SK-MEL-5 (cell line): ENCODE measurements around the gene ADCY1. TPM values are rescaled to one million over a fixed set of nuclear protein-coding genes. Genes with fewer than 3 reads are reported as not detected.

Experiments used
- DNase-seq: peaks from one replicate; pipeline ENCODE4 v3.0.0-alpha.2; 2016; ENCODE audit warnings: low read depth, low spot score
- in situ Hi-C: cut with HindIII; loops from 2 replicates; pipeline ENCODE4 v1.10.0; 2016; ENCODE audit warnings: low sequenced_read_pairs, high pct_unique_total_duplicates, low pct_unique_long_range_greater_than_20kb
- total RNA-seq: library from RNA; depleted of rRNA; stranded (reverse); fragments of >200 nt; shearing (Covaris generic); gene quantifications from 2 replicates; pipeline ENCODE4 v1.2.3, GENCODE V29; 2014

Gene ADCY1
- total RNA-seq, 1 experiment from 2014 or later = 39.9 TPM

DNA sequence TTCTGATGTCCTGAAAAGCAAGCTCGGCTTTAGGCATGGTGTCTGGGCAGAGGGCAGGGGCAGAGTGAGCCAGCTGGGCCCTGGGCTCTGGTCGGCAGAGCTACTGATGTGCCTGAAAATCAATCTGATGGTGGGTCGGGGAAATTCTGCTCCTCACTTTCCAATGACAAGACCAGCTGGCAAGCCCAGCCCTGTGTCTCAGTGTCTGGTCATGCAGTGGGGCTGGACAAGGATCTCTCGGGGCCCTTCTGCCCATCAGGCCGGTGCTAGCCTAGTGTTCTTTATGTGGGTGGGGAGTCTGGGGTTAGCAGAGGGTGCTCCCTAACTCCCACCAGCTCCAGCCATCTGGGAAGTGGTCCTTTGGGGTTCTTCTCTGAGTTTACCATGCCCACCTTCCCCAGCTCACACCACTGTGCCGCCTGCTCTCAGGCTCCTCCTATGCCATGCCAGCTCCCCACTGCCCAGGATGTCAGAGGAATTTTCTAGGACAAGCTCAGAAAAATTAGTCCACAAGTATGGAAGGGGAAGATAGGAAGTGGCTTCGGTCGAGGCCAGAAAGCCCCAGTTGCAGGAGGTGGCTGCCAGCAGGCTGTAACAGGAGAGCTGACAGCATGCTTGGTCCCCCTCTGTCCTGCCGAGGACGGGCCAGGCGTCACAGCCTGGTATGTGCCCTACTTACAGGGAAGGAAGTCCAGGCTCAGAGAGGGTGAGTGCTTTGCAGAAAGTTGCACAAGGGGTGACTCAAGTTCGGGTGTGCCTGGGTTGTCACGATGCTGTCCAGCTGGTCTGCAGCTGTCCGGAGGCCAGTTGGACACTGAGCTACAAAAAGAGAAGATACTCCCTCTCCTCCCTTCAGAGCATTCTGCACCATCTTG lies 135.2 kb downstream of the ADCY1 start:
- in situ Hi-C loops = no loop called here
- no peak for DNase-seq

DNA sequence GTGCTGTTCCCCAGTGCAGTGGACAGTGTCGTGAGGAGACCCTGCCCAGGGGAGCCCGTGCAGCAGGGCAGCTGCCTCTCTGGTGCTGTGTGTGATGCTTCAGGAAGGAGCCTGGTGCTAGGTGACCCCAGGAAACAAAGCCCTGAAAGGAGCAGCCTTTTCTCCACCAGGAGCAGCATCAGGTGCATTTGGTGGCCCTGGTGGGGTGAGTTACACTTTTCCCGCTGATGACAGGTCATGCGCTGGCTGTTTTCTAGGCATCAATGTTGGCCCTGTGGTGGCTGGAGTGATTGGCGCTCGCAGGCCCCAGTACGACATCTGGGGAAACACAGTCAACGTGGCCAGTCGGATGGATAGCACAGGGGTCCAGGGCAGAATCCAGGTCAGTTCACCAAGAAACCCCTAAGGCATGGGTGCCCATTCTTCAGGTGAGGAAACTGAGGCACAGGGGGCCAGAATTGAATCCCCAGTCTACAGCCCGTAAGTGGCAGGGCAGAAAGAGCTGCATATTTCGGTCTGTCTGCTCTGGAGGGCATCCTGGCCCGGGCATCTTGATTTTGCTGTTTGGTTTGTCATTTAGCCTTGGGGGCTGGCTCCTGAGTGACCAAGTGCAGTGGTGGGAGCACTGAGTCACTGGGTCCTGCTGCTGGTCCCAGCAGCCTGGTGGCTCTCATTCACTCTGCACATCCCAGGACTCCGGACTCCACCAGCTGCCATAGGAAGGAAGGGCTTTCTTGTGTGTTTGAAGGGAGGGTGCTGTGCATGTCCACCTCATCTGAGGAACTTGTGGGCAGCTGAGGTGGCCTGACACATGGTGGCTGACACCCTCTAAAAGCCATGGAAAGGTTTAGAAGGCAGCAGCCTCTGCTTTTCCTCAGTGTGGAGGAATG lies 136.3 kb downstream of the ADCY1 start:
- in situ Hi-C loops = no loop called here
- DNase-seq = no peak

DNA sequence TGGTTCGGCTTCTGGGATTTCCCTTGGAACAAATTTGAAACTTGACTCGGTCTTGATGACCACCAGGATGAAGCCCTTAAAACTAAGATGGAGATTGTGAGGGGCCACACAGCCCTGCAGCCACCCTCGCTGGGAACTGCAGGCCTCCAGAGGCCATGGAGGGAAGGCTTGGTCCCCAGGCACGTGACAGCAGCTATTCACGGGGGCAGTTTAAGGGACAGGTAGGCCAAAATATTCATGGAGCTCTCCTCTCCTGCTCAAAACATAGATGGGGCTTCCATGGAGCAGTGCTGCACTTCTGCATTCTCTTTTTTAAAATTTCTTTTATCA lies 137.0 kb downstream of the ADCY1 start:
- in situ Hi-C loops = no loop called here
- DNase-seq = no peak

DNA sequence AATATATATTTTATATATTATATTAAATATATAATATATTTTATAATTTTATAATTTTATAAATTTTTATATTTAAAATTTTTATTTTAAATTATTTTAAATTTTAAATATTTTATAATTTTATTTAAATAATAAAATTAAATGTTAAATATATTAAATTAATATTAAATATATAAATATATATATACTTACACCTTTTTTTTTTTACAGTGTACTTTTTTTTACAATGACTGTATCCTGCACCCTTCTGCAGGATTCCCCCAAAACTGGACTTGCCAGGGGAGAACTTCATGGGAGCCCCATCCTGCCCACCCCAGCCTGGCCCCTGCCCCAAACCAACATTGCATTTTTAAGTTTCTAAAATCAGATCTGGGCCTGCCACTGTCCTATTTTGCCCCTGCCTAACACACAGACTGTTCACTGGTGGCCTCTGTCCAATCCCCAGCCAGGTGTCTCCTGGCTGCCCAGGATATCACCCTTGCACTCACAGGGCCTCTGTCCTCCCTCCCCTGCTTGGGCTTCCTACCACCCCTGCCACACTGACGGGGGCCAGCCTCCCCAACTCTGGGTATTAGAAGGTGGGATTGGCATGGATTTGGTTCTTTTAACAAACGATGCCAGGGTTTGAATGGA lies 138.0 kb downstream of the ADCY1 start:
- DNase-seq = no peak
- in situ Hi-C loops = no loop called here

DNA sequence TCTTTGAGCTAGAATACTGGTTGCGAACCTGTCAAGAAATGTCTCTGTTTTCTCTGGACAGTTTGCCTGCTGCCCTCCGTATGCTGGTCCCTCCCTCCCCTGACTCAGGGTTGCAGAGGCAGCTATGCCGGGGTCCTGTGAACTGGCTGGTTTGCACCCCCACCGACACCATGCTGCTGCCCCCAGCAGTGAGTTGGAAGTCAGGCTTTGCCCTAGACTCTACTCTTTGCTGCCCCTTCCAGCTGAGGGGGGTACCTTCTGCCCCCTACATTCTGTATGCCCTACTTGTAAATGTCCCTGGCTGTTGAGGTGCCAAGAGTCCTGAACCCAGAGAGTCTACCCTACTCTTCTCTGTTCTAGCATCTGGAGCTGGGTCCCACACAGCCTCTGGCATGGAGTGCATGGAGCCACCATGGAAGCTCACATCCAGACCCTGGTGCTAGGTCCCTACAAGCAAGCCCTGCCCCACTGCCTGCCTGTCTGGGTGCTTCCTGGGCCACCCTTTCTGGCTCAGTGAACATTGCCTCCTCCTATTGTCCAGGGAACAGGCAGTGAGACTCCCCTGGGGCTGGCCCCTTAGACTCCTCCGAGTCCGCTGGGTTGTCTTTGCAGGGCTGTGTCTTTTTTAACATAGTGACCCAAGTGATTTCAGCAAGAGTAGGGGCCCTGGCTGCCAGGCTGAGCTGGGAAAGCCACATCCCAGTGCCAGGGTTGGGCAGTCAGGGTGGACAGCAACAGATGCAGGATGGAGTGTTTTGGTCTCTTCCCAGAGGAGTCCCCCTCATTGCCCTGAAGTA lies 138.9 kb downstream of the ADCY1 start:
- no peak for DNase-seq
- in situ Hi-C loops = no loop called here

DNA sequence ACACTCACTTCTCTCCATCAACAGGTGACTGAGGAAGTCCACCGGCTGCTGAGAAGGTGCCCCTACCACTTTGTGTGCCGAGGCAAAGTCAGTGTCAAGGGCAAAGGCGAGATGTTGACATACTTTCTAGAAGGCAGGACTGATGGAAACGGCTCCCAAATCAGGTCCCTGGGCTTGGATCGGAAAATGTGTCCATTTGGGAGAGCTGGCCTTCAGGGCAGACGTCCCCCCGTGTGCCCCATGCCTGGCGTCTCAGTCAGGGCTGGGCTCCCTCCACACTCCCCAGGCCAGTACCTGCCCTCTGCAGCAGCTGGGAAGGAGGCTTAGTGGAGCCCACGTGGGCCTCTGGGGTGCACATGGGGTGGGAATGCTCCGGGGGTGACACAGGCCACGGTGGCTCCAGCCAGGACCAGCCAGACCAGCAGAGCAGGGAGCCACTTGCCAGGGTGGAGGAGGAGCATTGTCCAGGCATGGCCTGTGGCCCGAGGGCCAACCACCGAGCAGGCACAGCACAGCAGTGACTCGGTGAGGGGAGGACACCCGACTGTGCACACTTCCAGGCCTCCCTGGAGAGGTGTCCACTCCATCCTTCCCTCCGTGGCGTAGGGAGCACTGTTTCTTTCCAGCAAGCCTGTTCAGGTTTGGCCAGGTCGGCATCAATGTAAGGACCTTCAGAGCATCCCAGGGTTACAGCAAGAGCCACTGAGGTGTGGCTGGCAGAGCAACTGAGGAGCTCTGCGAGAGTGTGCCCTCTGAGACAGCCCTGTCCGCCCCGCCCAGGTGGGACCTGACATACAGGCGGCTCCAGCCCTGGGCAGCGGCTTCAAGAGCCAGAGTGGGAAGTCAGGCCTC lies 139.7 kb downstream of the ADCY1 start:
- DNase-seq = no peak
- in situ Hi-C loops = no loop called here

DNA sequence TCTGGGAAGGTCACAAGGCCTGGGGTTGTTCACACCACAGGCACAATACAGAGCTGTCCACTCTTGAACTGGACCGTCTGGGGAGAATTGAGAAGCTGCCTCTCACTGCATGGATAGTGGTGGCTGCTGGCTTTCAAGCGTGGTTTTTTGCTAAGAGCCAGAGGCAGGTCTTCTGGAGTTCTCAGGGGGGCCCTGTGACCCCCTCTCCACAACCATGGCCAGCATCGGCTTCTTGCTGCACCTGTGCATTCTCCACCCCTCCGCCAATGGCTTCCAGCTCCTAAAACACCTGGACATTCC lies 140.3 kb downstream of the ADCY1 start:
- in situ Hi-C loops = no loop called here
- DNase-seq = no peak

DNA sequence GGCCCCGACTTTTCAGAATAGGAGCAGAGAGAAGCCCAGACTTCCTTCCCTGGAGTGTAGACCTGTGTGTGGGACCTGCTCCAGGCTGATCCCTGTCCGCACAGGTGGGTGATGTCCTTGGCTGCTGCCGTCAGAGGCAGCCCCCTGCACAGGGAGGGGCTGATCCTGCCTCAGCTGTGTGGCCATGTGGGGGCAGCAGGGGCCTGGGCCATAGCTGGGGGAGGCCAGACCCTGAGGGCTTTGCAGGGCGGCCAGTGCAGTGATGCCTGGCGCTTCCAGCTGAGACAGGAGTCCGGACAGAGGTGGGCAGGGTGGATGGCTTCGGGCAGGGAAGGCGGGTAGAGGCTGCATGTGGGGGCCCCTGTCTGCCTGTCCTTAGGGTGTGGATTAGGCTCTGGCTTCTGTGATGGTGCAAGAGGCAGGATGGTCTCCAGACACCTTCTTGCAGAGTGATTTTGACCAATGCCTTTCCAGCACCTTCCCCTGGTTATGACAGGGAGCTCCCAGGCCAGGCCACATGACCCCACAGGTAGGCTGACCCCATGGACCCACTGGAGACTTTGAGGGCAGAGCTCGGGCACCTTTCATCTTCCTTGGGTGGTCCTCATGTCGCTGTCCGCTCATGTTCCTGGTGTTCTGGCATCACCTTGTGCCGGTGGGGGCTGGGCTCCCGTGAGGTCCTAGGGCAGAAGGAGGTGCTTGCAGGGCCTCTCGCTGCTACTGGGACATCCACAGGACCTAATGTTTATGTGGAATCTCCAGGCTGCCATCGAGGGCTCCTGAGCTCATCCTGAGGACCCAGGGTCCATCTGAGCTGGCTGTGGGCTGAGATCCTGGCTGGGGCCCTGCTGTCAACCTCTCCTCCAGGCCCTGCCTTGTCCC lies 141.5 kb downstream of the ADCY1 start:
- DNase-seq = no peak

DNA sequence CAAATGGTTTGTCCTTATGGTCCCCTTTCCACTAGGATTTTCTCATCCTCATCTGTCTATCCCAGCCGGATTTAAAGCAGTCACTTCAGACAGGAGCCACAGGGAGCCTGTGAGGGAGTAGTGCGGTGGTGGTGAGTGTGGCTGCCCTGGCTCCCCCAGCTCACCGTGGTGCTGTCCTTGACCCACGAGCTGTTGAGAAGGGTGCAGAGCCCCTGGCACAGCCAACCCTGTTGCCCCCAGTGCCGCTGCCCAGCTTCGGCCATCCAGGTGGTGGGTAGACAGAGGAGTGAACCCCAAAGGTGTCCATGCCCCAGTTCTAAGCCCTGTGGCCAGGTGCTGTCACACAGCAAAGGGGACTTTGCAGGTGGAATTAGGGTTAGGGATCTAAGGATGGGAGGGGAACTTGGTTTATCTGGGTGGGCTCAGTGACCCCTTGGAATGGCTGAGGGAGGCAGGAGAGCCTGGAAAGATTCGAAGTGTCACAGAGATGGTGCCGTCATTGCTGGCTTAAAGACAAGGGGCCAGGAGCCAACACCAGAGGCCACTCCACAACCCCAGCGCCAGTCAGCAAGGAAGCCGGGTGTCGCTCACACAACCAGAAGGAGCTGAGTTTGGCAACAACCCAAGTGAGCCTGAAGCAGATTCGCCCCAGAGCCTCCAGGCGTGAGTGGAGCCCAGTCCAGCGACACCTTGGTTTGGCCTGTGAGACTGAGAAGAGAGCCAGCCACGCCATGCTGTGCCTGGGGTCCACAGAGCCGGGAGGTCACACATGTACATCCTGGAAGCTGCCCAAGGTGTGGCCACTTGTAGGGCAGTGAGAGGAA lies 142.4 kb downstream of the ADCY1 start:
- in situ Hi-C loops = no loop called here
- DNase-seq = no peak

More for the DNA sequence above, 141.5 kb downstream of the ADCY1 start:
- in situ Hi-C loops = no loop called here

DNA sequence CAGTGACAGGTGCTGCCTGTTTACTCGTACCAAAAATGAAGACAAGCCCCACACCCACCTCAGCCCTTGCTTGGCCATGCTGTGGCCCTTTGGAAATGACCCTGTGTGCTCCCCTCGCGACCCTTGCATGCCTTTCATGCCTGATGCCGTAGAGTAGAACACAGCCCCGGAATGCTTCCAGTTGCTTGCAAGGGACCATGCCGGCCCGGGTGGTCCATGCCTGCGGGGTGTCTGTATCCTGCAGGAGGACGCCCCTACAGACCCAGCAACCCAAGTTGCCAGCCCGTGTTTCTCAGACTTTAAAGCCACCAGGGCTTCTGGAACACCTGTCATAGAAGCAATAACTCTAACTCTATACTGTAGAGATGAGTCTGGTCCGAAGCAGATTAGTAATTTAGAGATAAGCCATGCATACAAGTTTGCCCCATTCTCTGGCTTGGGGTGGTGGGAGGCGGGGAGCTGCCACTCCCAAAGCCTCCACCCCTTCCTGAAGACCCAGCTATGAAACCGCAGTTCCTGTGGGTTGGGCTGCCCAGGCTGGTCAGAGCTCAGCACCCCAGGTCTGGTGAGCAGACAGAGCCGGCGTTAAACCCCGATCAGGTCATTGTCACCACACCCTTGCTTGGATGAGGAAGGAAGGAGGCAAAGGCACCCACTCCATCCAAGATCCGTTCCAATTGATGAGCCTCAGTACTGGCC lies 143.5 kb downstream of the ADCY1 start:
- no peak for DNase-seq
- in situ Hi-C loops = no loop called here

DNA sequence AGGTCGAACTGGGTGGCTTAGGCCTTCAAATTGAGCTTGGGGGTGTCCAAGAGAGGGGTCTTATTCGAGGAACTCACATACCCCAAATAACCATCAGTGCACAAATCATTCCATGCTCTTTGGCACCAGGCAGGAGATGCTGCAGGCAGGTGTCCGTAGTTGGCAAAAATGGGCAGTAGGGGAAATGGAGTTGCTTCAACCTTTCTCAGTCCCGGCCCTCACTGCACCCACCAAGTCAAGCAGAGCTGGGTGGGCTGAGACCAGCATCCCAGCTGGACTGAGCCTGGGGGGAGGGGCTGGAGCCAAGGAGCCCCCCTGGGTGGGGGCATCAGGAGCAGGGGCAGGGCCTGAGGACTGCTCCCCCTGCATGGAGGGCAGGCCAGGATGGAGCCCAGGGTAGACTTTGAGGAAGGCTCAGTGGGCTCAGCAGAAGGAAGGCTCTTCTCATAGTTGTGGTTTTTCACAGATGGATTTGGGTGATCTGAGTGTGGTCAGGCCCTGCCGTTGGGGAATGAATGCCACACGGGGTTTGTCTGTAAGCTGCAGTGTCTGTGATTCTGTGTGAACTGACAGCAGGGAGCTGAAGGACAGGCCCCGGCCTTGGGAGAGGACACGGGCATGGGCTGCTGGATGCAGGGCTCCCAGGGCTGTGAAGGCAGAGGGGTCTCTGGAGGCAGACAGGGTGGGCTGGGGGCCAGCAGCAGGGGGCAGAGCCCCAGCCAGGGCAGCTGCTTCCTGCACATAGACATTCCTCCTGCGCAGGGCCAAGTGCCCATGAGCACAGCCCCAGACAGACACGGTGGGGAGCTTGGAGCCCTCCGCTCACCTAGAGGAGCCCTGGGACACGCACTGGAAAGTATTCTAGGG lies 144.5 kb downstream of the ADCY1 start:
- in situ Hi-C loops = no loop called here
- no peak for DNase-seq

DNA sequence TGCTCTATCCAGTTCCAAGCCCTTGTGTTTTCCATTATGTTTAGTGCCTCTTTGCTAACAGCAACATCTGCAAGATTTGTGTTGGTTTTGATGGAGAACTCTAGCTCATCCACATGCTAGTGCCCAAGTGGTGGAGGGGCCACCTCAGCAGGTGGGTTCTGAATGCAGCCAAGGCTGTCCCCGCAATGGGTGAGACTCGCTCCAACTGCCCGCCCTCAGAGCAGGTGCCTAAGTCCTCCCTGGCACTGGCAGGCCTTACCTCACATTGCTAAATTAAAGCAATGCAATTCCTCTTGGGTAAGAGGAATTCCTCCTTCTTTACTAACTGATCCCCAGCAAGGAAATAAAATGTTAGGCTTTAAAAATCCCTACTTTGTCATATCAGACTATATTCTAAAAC lies 146.8 kb downstream of the ADCY1 start:
- in situ Hi-C loops = no loop called here
- no peak for DNase-seq

DNA sequence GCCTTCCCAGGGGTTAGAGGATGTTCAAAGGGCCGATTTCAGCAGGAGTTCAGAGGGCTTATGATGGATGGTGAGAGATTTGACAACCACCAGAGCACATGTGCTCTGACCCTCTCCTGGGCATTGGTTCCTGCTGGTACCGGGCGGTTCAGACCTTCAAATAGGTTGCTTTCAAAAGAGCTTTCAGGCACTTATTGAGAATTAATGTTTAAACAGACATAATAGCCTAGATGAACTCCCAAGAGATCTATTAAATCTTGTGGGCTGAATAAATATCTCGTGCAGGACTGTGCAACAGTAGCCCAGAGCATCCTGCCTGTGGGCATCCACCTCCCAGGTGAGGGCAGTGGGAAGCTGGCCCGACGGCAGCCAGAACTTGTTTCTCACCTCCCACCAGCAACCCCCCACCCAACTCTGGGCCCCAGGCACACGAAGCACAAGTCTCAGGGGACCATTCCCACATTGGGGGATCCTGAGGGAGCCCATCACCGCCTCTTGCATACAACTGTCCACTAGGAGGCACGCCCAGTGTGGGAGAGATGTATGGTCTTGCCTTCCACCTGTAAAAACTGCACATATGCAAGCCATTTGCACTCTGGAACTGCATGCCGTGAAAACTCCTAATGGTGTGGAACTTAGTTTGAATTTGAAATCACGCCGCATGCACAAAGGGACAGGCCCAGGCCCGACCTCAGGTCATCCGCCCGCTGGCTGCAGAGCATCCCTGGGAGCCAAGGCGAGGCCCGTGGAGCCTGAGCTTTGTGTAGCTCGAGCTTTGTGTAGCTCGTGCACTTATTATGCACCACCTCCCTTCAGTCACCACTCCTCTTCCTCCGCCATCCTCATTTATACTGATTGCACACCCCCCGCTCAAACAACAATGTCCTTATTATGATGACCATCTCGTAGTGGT lies 147.8 kb downstream of the ADCY1 start:
- in situ Hi-C loops = no loop called here
- no peak for DNase-seq
